NAMALWA (cell line): ENCODE measurements around the gene IREB2.
A peak's percentile ranks its signal among the peaks of the same experiment; 100 is the strongest.
"Not testable (repeated sequence)": the region's sequence is repeated elsewhere in the genome, so short reads cannot be mapped to it uniquely, and the experiment has no call there.

Source experiments
- DNase-seq: peaks from one replicate; pipeline ENCODE4 v3.0.0-alpha.2; 2015; ENCODE audit warnings: low spot score

The IREB2 gene

DNA sequence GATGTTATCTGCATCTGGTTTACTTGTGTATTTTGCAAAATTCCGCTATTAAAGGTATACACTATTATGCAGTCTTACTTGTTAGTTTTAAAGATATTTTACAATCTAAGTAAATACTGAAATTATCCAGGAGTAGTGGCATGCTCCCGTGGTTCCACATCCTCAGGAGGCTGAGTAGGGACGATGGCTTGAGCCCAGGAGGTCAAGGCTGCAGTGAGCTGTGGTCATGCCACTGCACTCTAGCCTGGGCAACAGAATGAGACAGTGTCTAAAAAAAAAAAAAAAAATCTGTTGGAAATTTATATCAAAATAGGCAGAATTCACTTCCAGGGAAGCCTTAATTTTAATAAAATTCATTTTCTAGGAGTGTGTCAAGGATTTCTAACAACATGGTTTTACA, 41.6 kb downstream of the IREB2 start:
- DNase-seq, result no peak

DNA sequence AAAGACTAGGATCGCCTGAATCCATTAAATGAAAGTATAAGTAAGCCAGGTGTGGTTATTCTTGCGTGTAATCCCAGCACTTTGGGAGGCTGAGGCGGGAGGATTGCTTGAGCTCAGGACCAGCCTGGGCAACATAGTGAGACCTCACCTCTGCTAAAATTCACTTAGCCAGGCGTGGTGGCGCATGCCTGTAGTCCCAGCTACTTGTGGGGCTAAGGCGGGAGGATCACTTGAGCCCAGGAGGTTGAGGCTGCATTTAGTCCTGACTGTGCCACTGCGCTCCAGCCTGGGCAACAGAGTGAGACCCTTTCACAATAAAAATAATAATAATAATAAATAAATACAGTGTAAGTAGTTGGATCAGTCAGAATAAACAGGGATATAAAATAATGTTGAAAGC, 43.9 kb downstream of the IREB2 start:
- DNase-seq, result no peak

DNA sequence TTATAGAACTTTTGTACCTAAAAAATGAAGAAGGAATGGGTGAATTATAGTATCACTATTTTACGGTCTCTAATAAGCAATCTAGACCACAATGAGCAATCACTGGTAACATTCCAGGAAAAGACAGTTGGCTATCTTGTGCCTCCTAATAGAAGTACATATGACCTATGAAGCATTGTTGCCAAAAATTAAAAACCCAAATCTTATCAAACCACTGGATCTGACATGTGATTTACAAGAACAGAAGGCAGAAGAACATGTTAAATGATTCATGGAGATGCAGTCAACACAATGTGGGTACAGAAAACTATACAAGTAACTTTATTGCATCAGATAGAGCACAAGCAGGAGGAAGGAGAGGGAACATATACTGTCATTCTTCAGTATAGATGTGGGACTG, 54.9 kb downstream of the IREB2 start:
- DNase-seq, result no peak

DNA sequence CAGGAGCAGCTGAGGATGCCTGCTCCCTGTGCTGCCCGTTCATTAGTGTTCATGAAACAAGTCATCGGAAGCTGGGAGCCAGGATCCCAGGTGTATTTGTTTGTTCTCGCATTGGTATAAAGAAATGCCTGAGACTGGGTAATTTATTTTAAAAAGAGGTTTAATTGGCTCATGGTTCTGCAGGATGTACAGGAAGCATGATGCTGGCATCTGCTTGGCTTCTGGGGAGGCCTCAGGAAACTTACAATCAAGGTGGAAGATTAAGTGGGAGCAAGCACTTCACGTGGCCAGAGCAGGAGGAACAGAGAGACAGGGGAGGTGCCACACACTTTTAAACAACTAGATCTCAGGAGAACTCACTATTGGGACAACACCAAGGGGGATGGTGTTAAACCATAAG, 63.8 kb downstream of the IREB2 start:
- DNase-seq, result no peak

DNA sequence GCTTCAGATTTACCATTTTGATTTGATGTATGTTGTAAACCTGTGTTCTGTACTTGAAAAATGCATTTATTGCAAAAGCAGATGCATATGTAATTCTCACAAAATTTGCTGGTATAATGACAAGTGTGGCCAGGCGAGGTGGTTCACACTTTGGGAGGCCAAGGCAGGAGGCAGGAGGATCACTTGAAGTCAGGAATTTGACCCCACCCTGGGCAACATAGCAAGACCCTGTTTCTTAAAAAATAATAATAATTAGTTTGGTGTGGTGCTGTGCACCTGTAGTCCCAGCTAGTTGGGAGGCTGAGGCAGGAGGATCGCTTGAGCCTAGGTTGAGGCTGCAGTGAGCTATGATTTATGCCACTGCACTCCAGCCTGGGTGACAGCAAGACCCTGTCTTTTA, 64.6 kb downstream of the IREB2 start:
- DNase-seq, result no peak

DNA sequence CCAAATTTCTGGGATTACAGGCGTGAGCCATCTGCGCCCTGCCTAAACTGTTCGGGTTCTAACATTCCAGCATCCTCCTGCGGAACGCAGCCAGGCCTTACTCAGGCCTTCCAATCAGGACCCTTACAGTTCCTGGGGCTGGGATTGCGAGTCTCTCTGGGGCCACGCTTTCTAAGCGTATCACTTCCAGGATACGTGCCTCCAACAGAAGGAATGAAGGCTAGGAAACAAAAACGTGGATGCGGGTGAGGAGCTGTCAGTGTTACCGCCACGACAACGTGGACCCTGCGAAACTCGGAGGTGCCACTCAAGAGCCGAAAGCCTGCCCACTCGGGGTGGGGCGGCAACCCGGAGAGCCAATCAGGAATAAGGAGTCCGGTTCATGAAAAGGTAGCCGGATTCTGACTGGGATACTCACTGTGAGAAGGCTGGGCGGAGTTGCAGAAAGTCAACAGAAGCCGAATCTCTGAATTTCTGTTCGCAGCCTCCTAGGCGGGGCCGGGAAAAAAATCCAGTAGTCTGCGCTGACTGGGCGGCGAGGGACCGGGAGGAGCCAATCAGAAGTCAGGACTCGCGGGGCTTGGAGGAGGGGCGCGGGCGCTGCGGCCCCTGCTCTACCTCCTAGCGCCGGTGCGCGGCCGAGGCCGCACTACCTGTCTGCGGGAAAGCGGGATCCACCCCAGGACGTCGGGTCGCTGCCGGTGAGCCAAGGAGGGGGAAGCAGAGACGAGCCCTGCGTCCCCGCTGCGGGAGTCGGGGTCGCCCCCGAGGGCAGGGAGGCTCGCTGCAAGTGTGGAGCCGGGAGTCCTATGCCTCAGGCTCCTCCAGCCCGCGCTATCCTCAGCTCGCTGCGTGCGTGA, 69.2 kb downstream of the IREB2 start, which contains the start of gene HYKK:
TSS of gene HYKK (plus strand) at position 607 of the 860 bp plus-strand sequence. CDS start 5,512 bp downstream, outside the sequence.
- DNase-seq, result peak; percentile 89

DNA sequence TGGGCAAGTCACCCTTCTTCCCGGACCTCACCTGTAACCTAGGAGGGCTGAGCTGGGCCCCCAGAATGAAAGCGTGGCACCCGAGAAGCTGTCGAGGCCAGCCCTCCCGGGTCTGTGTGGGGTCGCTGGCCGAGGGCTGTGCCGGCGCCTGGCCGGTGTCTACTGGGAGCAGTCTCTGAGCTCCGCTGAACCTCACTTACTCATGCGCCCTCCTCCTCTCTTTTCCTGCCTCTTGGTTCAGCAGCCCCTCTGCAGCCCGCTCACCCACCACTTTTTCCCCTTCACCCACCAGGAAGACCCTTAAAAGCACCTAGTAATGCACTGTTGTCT, 69.8 kb downstream of the IREB2 start:
- DNase-seq, result no peak

DNA sequence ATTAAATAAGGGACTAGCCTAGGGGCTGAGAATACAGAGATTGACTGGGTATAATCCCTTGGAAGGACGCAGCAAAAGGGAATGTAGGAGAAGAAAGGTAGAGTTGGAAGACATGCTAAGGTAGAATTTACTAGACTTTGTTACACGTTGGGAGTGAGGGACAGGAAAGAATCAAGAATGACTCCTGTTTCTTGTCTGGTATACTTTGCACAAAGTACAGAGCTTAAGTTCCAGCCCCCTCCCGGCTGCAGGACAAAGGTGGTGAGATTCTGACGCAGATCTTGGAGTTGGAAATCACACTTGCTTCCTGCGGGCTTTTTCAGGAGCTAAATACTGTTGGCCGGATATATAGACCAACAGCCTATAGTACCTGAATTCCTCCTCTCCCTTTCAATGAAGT, 70.3 kb downstream of the IREB2 start:
- DNase-seq, result no peak

DNA sequence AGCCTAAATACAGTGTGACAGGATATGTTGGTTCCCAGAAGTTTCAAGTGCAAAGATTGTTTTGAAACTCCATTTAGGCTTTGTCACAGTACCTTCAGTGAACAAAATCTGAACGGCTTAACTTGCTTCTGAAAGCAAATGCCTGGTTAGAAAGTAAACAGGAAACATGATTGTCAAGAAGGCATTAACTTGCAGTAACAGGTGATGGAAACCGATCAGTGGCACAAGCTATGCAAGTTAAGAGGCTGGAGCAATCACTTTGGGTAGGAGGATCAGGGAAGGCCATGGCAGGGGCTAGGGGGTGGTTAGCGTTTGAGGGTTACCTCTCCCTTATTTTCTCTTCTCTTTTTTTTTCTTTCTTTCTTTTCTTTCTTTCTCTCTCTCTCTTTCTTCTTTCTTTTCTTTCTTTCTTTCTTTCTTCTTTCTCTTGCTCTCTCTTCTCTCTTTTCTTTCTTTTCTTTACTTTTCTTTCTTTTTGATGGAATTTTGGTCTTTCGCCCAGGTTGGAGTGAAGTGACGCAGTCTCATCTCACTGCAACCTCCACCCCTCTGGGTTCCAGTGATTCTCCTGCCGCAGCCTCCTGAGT, 71.8 kb downstream of the IREB2 start:
- peak; percentile 11 for DNase-seq

DNA sequence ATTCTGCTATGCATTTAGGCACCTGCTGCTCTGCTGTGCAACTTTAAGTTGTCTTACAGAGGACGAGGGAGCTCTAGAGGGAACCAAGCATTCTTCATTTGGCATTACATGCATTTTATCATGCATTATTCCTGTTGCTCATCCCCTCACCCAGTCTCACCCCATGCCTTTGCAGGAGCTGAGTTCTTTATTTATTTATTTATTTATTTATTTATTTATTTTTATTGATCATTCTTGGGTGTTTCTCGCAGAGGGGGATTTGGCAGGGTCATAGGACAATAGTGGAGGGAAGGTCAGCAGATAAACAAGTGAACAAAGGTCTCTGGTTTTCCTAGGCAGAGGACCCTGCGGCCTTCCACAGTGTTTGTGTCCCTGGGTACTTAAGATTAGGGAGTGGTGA, 82.0 kb downstream of the IREB2 start:
- not testable (repeated sequence) for DNase-seq

DNA sequence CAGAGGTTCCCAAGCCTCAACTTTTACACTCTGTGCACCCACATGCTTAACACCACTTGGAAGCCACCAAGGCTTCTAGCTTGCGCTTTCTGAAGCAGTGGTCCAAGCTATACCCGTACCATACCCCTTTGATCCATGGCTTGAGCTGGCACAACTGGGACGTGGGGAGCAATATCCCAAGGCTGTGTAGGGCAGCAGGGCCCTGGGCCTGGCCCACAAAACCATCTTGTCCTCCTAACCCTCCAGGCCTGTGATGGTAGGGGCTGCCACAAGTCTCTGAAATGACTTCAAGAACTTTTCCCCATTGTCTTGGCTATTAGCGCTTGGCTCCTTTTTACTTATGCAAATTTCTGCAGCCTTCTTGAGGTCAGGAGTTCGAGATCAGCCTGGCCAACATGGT, 86.2 kb downstream of the IREB2 start:
- no peak for DNase-seq

DNA sequence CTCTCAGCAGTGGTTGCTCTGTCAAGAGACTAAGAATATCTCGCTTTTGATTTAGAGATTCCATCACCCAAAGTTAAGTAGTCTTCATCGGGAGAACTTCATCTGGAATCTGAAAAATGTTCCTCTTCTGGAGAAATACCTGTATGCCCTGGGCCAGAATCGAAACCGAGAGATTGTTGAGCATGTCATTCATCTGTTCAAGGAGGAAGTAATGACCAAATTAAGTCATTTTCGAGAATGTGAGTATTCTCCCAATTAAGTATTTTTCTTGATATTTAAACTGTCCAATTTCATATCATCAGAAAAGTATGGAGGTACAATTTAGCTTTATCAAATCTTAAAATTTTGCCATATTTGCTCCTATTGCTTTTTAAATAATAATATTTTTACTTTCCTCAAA, 89.3 kb downstream of the IREB2 start:
- no peak for DNase-seq

DNA sequence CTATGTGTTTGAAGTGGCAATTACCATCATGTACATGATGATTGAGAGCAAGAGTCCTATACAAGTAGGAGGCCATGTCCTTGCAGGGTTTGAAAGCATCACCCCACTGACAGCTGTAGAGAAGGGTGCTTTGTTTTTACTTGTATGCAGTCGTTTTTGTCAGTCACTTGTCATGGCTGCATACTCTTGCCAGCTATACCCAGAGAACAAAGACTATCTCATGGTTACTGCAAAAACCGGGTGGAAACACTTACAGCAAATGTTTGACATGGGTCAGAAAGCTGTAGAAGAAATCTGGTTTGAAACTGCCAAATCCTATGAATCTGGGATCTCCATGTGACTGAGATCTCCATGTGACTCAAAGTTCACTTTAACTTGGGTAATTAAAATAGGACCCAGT, 95.3 kb downstream of the IREB2 start:
- no peak for DNase-seq

DNA sequence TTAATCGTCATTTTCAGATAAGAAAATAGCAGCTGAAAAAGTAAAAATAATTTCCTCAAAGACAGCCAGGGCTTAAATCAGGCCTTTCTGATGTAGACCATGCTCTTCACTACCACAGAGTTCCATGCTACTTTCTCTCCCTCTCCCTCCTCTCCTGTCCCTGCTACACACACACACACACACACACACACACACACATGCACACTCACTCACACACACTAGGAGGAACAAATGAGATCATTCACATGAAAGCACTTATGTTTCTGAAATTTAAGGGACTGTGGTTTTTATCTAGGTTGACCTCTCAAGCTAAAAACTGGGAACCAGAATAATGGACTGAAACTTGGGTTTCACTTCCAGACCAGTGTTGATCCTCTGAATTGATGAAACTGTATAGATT, 98.1 kb downstream of the IREB2 start:
- DNase-seq, result no peak

DNA sequence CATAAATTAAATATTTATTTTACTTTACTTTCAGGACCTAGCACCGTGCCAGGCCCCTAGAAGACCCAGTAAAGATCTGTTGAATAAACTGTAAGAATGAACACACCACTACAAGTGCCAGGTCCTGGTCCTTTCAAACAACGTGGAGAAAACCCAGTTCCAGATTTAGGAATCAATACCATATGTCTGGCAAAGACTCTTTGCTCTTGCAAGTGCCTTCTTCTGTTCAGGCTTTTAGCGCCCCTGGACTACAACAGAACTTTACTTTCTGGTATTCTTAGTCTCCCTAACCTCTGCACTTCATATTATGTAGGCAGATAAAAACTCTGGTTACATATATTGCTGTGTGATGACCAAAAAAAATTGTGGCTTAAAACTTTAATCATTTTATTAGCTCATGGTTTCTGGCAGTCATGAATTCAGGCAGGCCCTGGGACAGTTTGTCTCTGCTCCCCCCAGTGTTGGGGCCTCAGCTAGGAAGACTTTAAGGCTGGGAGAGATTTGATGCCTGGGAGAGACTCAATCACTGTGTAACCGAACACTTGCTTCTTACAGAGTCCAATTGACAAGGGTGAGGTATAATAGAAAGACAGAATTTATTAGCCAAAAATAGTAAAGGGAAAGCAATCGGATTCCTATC, 99.4 kb downstream of the IREB2 start:
- DNase-seq, result no peak

DNA sequence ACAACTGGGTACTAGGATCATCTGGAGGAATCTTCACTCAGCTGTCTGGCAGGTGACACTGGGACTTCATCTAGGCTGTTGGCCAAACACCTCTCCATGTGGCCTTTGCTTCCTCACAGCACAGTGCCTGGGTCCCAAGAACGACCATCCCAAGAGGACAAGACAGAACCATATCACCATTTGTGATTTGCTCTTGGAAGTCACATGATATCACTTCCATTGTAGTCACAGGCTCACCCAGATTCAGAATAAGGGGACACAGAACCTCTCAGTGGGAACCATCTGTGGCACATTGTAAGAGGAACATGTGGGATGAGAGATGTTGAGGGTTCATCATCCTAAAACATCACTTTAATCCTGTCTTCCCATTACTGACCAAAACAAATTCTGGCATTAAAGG, 100.3 kb downstream of the IREB2 start:
- no peak for DNase-seq

DNA sequence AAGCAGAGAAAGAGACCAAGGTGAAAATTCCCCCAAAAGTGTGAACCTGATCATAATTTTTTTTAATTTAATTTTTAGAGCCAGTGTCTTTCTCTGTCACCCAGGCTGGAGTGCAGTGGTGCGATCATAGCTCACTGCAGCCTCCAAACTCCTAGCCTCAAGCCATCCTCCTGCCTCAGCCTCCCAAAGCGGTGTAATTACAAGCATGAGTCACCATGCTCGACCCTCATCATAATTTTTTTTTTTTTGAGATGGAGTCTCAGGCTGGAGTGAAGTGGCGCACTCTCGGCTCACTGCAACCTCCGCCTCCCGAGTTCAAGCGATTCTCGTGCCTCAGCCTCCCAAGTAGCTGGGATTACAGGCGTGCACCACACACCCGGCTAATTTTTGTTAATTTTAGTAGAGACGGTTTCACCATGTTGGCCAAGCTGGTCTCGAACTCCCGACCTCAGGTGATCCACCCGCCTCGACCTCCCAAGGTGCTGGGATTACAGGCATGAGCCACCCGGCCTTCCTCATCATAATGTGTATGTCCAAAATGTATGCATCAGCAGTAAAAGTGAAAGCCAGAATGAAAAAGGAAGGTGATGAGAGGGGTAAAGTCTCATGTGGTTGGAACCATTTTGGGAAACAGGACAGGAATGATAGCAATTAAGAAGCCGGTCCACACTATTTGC, 101.6 kb downstream of the IREB2 start:
- DNase-seq, result not testable (repeated sequence)

DNA sequence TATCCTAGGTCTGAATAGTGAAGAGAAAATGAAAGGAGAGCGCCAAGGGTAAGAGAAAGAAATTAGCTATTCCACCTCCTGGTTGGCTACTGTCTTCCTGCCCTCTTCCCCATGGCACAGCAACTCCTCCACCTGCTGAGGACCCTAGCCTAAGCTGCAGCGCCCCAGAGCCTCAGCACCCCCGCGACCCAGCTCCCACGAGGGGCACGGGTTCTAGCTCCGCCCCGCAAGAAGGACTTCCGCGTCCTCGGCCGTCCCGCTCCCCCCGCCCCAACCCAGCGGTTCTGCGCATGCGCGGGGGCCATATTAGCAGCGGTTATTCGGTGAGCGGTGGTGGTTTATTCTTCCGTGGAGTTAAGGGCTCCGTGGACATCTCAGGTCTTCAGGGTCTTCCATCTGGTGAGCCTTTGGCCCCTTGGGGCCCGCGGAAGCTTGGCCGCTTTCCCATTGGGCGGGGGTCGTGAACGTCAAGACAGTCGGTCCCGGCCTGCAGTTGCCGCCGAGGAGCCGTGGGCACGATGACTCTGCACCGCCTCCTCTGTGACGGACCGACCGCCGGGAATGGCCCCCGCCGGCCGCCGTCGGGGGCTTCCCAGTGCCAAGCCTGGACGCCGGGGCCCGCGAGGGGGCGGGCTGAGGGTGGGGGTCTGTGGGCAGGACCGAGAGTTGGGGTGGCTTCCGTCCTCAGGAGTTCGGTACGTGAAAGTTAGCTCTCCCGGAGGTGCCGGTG, 102.3 kb downstream of the IREB2 start, which contains the start of gene PSMA4:
TSS of gene PSMA4 (plus strand) at position 304 of the 730 bp plus-strand sequence. CDS start 1,484 bp downstream, outside the sequence.
- peak; percentile 93 for DNase-seq

DNA sequence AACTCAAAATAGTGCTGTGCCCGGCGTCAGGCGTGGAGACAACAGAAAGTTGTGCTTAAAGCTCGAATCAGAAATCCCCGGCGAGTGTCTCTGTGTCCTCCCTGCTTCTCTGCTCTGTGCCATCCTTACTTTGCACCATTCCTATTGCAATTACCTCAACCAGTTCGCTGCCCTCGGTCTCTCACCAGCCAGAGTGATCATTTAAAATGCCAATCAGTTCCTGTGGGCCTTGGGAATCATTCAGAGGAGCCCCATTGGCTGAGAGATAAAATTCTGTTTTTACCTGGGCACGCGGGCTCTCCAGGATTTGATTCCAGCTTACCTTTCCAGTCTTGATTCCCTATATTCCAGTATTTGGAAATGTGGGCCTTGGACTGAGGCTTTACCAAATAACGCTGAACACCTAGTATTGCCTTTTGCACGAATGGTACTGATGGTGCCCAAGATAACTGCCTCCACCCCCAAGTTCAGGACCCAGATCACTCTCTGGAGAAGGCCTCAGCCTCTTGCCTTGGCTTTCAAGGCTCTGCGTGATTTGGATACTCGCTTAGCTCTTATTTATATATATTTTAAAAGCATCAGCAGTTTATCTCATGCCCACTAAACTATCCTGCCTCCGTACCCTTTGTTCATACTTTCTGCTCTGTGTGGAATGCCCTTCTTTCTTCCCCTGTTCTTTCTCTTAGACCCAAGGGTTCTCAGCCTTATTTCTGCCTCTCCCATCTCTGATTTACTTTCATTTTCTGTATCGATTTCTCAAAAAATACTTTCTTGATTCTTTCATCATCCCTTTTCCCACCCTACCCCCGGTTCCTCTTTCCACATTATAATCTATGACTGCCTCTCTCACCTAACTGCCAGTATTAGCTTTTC, 103.1 kb downstream of the IREB2 start:
- DNase-seq, result peak; percentile 50

DNA sequence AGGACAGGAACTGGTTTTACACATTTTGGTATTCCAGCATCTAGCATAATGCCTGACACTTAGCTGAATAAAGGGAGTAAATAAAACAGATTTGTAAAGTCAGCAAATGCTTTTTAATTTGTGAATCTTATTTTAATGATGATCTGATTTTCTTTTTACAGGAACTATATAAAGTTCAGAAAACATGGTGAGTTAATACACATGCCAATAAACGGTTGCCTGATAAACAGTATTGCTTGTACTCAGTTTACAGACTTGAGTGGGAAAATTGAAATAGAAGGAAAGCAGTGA, 103.7 kb downstream of the IREB2 start:
- DNase-seq, result no peak

DNA sequence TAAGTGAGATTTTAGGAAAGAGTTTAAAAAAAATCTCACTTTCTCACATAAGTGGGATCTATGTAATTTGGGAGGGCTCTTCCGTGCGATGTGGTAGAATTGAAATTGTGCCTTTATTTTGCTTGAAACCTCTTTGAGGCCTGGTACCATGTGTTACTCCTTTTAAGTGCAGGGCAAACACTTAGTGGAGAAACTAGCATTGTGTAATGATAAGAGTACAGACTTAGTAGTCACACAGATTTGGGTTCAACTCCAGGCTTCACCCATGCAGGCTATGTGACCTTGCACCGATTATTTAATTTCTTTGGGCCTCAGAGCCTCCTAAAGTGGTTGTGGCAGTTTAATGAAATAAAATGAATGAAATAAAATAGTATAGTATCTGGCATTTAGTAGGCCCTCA, 104.6 kb downstream of the IREB2 start:
- no peak for DNase-seq
